Measurements from ENCODE around the gene SCN5A.

- TF ChIP-seq CTCF (IDR thresholded peaks at IDR 0.05), result no peak
- no peak for TF ChIP-seq POLR2A (IDR thresholded peaks at IDR 0.05)
Measured at GRCh38 chr3:38601956-38602550, 47.4 kb downstream of the SCN5A start.
